ENCODE measurements around the gene SLIT3. TPM values are rescaled to one million over a fixed set of nuclear protein-coding genes. Genes with fewer than 3 reads are reported as not detected.

Gene SLIT3
- polyA plus RNA-seq, 1 of the 3 experiments (the other 2 are of a cell fraction): 119 TPM

GRCh38 chr5:168792678-168793077 lies 508.3 kb downstream of the SLIT3 start:
- no peak overlapping the region for H2AFZ ChIP-seq (ENCODE audit: low read depth)
- H3K79me2 ChIP-seq (ENCODE audit: insufficient read depth): no peaks in the 10 kb centered on the region
- no peaks in the 10 kb centered on the region for H3K27me3 ChIP-seq (ENCODE audit: insufficient read depth)
- H3K4me2 ChIP-seq: no peak overlapping the region
- 0 out of 2 replicates have a peak, but pooled peaks have one; percentile 3 for TF ChIP-seq POLR2AphosphoS5 (IDR thresholded peaks at IDR 0.05; ENCODE audit: low read depth, low read length)
- no peak for TF ChIP-seq FOXM1 (IDR thresholded peaks at IDR 0.05; ENCODE audit: low read depth)
- TF ChIP-seq SIN3A (IDR thresholded peaks at IDR 0.05; ENCODE audit: borderline replicate concordance, low read depth, low read length): no peak
- ChIA-PET CTCF (interaction anchor here (1.6 kb wide), 1 partner anchor 14 kb away, joined by 6 read pairs; no protein-coding TSS in a partner anchor), POLR2A (no interaction called here)
- no peaks in the 10 kb centered on the region for H4K20me1 ChIP-seq (ENCODE audit: insufficient read depth)
- H3K27ac ChIP-seq (ENCODE audit: low read depth in 2 of 2, low read length in 1 of 2): peak overlapping the region in 1 of 2 experiments; percentile 100; a peak in 2 of 4 replicates
- H3K36me3 ChIP-seq (replicated peaks in 1 of 2; ENCODE audit: control insufficient read depth in 1 of 2, insufficient read depth in 2 of 2, low read length in 1 of 2): peaks cover 7 to 98% of the 10 kb centered on the region in 2 experiments
- no peak overlapping the region for H3K9ac ChIP-seq
- peaks cover 0 to 86% of the 10 kb centered on the region in 2 experiments; a peak in 2 of 4 replicates for H3K4me1 ChIP-seq (ENCODE audit: control insufficient read depth in 1 of 2, insufficient read depth in 2 of 2, low read depth in 1 of 2, low read length in 1 of 2)
- WGBS (ENCODE audit: low lambda C conversion rate): 88% methylated on average over 2 of the region's 2 CpGs
- no peaks in the 10 kb centered on the region for H3K9me3 ChIP-seq
- no peak overlapping the region for H3K4me3 ChIP-seq (ENCODE audit: low read depth in 2 of 2, low read length in 1 of 2)
- DNase-seq: no peak
- no peaks in the 10 kb centered on the region for H3K9me2 ChIP-seq
- peaks cover 5% of the 10 kb centered on the region for H3F3A ChIP-seq (replicated peaks; ENCODE audit: insufficient read depth)

GRCh38 chr5:168790671-168791250 lies 510.2 kb downstream of the SLIT3 start:
- Histone ChIP-seq H3K36me3 (replicated peaks in 1 of 2; ENCODE audit: control insufficient read depth in 1 of 2, insufficient read depth in 2 of 2, low read length in 1 of 2) (peaks cover 10 to 100% of the 10 kb centered on the region in 2 experiments), H3K4me3 (ENCODE audit: low read depth in 2 of 2, low read length in 1 of 2) (no peak overlapping the region), H3K79me2 (ENCODE audit: insufficient read depth) (no peaks in the 10 kb centered on the region), H3F3A (replicated peaks; ENCODE audit: insufficient read depth) (peaks cover 5% of the 10 kb centered on the region), H3K27me3 (ENCODE audit: insufficient read depth) (no peaks in the 10 kb centered on the region), H3K9ac (no peak overlapping the region), H3K9me2 (no peaks in the 10 kb centered on the region), H2AFZ (ENCODE audit: low read depth) (no peak overlapping the region), H3K4me2 (no peak overlapping the region), H3K9me3 (no peaks in the 10 kb centered on the region), H3K4me1 (ENCODE audit: control insufficient read depth in 1 of 2, insufficient read depth in 2 of 2, low read depth in 1 of 2, low read length in 1 of 2) (peaks cover 7 to 88% of the 10 kb centered on the region in 2 experiments; a peak in 3 of 4 replicates), H3K27ac (ENCODE audit: low read depth in 2 of 2, low read length in 1 of 2) (peak overlapping the region in 1 of 2 experiments; percentile 100; a peak in 2 of 4 replicates), H4K20me1 (ENCODE audit: insufficient read depth) (no peaks in the 10 kb centered on the region)
- ChIA-PET CTCF (interaction anchor here (1.2 to 1.6 kb wide), 3 partner anchors 12 to 85 kb away, joined by 3 to 6 read pairs (median 5); no protein-coding TSS in a partner anchor), POLR2A (interaction anchor here (0.8 to 1.4 kb wide), 3 partner anchors 17 to 25 kb away, joined by 3 to 4 read pairs (median 3); no protein-coding TSS in a partner anchor)
- WGBS (ENCODE audit: low lambda C conversion rate): 94% methylated on average over 13 of the region's 13 CpGs
- TF ChIP-seq RCOR1 (IDR thresholded peaks at IDR 0.05; ENCODE audit: low read length): no peak
- no peak for TF ChIP-seq RAD21 (IDR thresholded peaks at IDR 0.05; ENCODE audit: low read length)
- no peak for TF ChIP-seq USF2 (IDR thresholded peaks at IDR 0.05; ENCODE audit: borderline replicate concordance, low read depth, low read length)
- no peak for TF ChIP-seq GATA2 (CRISPR knock-in tag; IDR thresholded peaks at IDR 0.05)
- TF ChIP-seq MEF2A (IDR thresholded peaks at IDR 0.05; ENCODE audit: borderline replicate concordance, low read depth): no peak
- TF ChIP-seq RXRA (IDR thresholded peaks at IDR 0.05; ENCODE audit: borderline replicate concordance, low read depth): no peak
- no peak for TF ChIP-seq YY1 (IDR thresholded peaks at IDR 0.05; ENCODE audit: low read depth)
- no peak for TF ChIP-seq GABPA (IDR thresholded peaks at IDR 0.05; ENCODE audit: low read depth)
- TF ChIP-seq TAF1 (IDR thresholded peaks at IDR 0.05; ENCODE audit: borderline replicate concordance, low read depth, low read length): no peak
- no peak for TF ChIP-seq USF1 (IDR thresholded peaks at IDR 0.05; ENCODE audit: borderline replicate concordance, low read depth)
- no peak for TF ChIP-seq FOXJ3 (CRISPR knock-in tag; IDR thresholded peaks at IDR 0.05)
- no peak for TF ChIP-seq REST (IDR thresholded peaks at IDR 0.05; ENCODE audit: low read depth, low read length)
- TF ChIP-seq ZBTB33 (IDR thresholded peaks at IDR 0.05; ENCODE audit: borderline replicate concordance, low read depth): no peak
- no peak for TF ChIP-seq POLR2AphosphoS5 (IDR thresholded peaks at IDR 0.05; ENCODE audit: low read depth, low read length)
- no peak for TF ChIP-seq PBX3 (IDR thresholded peaks at IDR 0.05)
- no peak for TF ChIP-seq ELF1 (IDR thresholded peaks at IDR 0.05)
- TF ChIP-seq RFX5 (IDR thresholded peaks at IDR 0.05; ENCODE audit: low read length): no peak
- DNase-seq: no peak

Measured in SK-N-SH (cell line).